ENCODE measurements around the gene LRRC26.

LRRC26 gene

DNA sequence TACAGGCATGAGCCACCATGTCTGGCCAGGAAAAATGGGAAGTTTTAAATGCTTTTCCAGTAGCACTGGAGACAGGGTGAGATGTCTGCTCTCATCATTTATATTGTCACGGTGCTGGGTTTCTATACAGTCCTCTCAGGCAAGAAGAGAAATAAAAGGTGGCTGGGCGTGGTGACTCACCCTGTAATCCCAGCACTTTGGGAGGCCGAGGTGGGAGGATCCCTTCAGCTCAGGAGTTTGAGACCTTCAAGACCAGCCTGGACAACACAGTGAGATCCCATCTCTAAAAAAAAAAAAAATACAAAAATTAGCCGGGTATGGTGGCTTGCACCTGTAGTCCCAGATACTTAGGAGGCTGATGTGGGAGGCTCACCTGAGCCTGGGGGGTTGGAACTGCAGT is 35.7 kb downstream of the LRRC26 start:
- peaks cover 38% of the 10 kb centered on the region for H3K4me1 ChIP-seq (ENCODE audit: control insufficient read depth, low read length)
- H3F3A ChIP-seq (ENCODE audit: control insufficient read depth, insufficient read depth) = peaks cover 10% of the 10 kb centered on the region
- H4K20me1 ChIP-seq (ENCODE audit: control insufficient read depth, insufficient read depth, low read depth, low read length) = no peaks in the 10 kb centered on the region
- H3K9me3 ChIP-seq (ENCODE audit: control insufficient read depth, insufficient read depth, low read length) = no peaks in the 10 kb centered on the region
- peaks cover 11% of the 10 kb centered on the region for H3K27me3 ChIP-seq (ENCODE audit: control insufficient read depth, low read length)
- TF ChIP-seq CTCF (IDR thresholded peaks at IDR 0.05; ENCODE audit: low read depth, low read length, poor library complexity, severe bottlenecking) (no peak), EZH2phosphoT487 (IDR thresholded peaks at IDR 0.05; ENCODE audit: borderline replicate concordance, low read length) (no peak)
- no peak overlapping the region for H3K4me3 ChIP-seq (ENCODE audit: low read length)
- H3K27ac ChIP-seq (ENCODE audit: low read depth, low read length) = no peak overlapping the region
- peaks cover 3% of the 10 kb centered on the region for H3K36me3 ChIP-seq (ENCODE audit: control insufficient read depth, low read length)
- peaks cover 18% of the 10 kb centered on the region for H3K79me2 ChIP-seq (ENCODE audit: control insufficient read depth, low read length)
- no peak overlapping the region for H3K4me2 ChIP-seq (ENCODE audit: low read length)
- no peaks in the 10 kb centered on the region for H3K9me2 ChIP-seq (replicated peaks; ENCODE audit: control insufficient read depth, low read length)

DNA sequence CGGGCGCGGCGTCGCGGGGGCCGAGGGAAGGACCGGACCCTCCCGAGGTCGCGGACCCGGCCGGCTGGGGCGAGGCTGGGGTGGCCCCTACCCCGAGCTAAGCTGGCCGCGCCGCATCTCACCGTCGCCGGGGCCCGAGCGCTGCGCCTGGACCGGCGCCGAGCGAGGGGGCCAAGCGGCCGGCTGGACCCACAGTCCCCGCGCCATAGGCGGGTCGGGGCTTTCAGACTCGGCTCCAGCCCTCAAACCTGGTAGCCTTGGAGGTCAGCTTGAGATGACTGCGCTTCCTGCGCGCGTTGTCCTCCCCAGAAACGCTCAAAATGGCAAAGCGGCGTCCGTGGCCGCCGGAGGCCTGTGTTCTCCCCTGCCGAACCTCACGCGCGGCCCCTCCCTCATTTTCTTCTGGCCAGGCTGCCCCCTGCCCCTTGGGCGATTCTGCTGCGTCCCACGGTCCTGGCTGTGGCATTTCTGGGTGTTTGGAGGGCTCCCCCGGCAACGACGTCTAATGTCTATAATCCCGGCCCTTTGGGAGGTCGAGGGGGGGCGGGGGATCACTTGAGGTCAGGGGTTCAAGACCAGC is 39.6 kb downstream of the LRRC26 start:
- H3K9me3 ChIP-seq (ENCODE audit: control insufficient read depth, insufficient read depth, low read length) = no peaks in the 10 kb centered on the region
- no peaks in the 10 kb centered on the region for H3K9me2 ChIP-seq (replicated peaks; ENCODE audit: control insufficient read depth, low read length)
- peak overlapping the region; percentile 88 for H3K27ac ChIP-seq (ENCODE audit: low read depth, low read length)
- peaks cover 33% of the 10 kb centered on the region for H3F3A ChIP-seq (ENCODE audit: control insufficient read depth, insufficient read depth)
- peaks cover 57% of the 10 kb centered on the region for H3K79me2 ChIP-seq (ENCODE audit: control insufficient read depth, low read length)
- H4K20me1 ChIP-seq (ENCODE audit: control insufficient read depth, insufficient read depth, low read depth, low read length) = no peaks in the 10 kb centered on the region
- H3K4me3 ChIP-seq (ENCODE audit: low read length) = peak overlapping the region; percentile 90
- peaks cover 25% of the 10 kb centered on the region for H3K36me3 ChIP-seq (ENCODE audit: control insufficient read depth, low read length)
- no peaks in the 10 kb centered on the region for H3K27me3 ChIP-seq (ENCODE audit: control insufficient read depth, low read length)
- peak overlapping the region; percentile 93 for H3K4me2 ChIP-seq (ENCODE audit: low read length)
- no peak for TF ChIP-seq CTCF (IDR thresholded peaks at IDR 0.05; ENCODE audit: low read depth, low read length, poor library complexity, severe bottlenecking)
- no peak for TF ChIP-seq EZH2phosphoT487 (IDR thresholded peaks at IDR 0.05; ENCODE audit: borderline replicate concordance, low read length)
- peaks cover 31% of the 10 kb centered on the region for H3K4me1 ChIP-seq (ENCODE audit: control insufficient read depth, low read length)

DNA sequence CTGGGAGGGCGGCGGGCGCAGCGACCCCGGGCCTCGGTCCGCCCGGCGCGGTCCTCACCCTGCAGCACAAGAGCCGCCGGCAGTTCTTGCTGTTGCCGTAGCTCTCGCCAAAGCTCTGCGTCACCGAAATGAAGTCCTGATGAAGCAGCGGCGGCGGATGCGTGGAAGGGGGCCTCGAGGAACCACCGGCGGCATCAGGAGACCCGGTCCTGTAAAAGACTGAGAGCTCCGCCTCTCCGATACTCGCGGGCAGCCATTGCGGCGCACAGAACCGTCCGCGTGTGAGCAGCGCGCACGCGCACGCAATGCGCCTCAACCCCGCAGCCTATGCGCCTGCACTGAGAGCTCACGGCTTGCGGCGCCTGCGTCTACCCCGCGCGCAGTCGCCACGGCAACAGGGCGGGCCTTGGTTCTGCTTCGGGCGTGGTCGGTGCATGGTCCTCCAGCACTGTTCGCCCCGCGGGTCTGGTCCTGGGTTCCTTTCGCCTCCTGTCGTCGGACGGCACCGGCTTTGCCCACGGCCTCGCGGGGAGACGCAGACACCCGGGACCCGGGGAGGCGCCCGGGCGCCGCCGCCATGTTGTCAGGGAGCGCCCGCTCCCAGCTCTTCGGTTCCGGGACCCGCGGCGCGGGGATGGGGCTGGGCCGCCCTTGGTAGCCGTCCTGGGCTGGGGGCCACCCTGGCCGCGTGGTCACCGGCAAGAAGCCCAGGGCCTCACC is 40.2 kb downstream of the LRRC26 start:
- H3K4me2 ChIP-seq (ENCODE audit: low read length) = peak overlapping the region; percentile 93
- H3K27me3 ChIP-seq (ENCODE audit: control insufficient read depth, low read length) = no peaks in the 10 kb centered on the region
- no peaks in the 10 kb centered on the region for H4K20me1 ChIP-seq (ENCODE audit: control insufficient read depth, insufficient read depth, low read depth, low read length)
- no peaks in the 10 kb centered on the region for H3K9me2 ChIP-seq (replicated peaks; ENCODE audit: control insufficient read depth, low read length)
- H3K79me2 ChIP-seq (ENCODE audit: control insufficient read depth, low read length) = peaks cover 62% of the 10 kb centered on the region
- TF ChIP-seq EZH2phosphoT487 (IDR thresholded peaks at IDR 0.05; ENCODE audit: borderline replicate concordance, low read length) = no peak
- TF ChIP-seq CTCF (IDR thresholded peaks at IDR 0.05; ENCODE audit: low read depth, low read length, poor library complexity, severe bottlenecking) = no peak
- H3K36me3 ChIP-seq (ENCODE audit: control insufficient read depth, low read length) = peaks cover 25% of the 10 kb centered on the region
- no peaks in the 10 kb centered on the region for H3K9me3 ChIP-seq (ENCODE audit: control insufficient read depth, insufficient read depth, low read length)
- H3K27ac ChIP-seq (ENCODE audit: low read depth, low read length) = peak overlapping the region; percentile 88
- peaks cover 32% of the 10 kb centered on the region for H3K4me1 ChIP-seq (ENCODE audit: control insufficient read depth, low read length)
- peak overlapping the region; percentile 90 for H3K4me3 ChIP-seq (ENCODE audit: low read length)
- peaks cover 33% of the 10 kb centered on the region for H3F3A ChIP-seq (ENCODE audit: control insufficient read depth, insufficient read depth)

Data from DOHH2 (cell line).